IMR-90 (cell line): ENCODE measurements around the gene HS6ST2. TPM values are rescaled to one million over a fixed set of nuclear protein-coding genes. Genes with fewer than 3 reads are reported as not detected.

Experiments
- ATAC-seq: fragments of 200-7000 bp; cut with Tn5 transposase; 2 replicates; pipeline ENCODE4 v1.9.1; 2020; ENCODE audit warnings: low read depth, mild to moderate bottlenecking, moderate library complexity
- BruUV-seq: library from RNA; stranded (reverse); fragments of 400-500 nt; replicated peaks from 2 replicates; lab custom pipeline; 2021; lab: Mats Ljungman, UMichigan
- CTCF ChIA-PET: fragments of 300-600 bp; formaldehyde crosslinking; extraction: SDS; loops from one replicate; lab custom pipeline; 2021; ENCODE audit warnings: antibody characterized with exemption; lab: Yijun Ruan, JAX
- POLR2A ChIA-PET: fragments of 300-600 bp; sonication (Branson Sonifier 250); formaldehyde crosslinking; loops from one replicate; lab custom pipeline; 2022; ENCODE audit warnings: antibody characterized with exemption; ENCODE audit not compliant: unreplicated experiment; lab: Charles Lee
- DNase-seq: peaks from one replicate; pipeline ENCODE4 v3.0.0; 2013
- H2AFZ ChIP-seq: replicated peaks from 2 replicates; pipeline ENCODE3; 2013; ENCODE audit warnings: low read length, mild to moderate bottlenecking; ENCODE audit not compliant: poor library complexity
- H2AK5ac ChIP-seq: 2 replicates; pipeline ENCODE4 v1.6.1; 2013; ENCODE audit warnings: low read depth, low read length, inconsistent platforms
- H2AK9ac ChIP-seq: replicated peaks from 2 replicates; pipeline ENCODE3; 2013; ENCODE audit warnings: mild to moderate bottlenecking, low read depth, low read length, moderate library complexity; ENCODE audit not compliant: poor library complexity
- H2BK120ac ChIP-seq: 2 replicates; pipeline ENCODE4 v1.6.1; 2013; ENCODE audit warnings: low read depth, low read length, inconsistent platforms
- H2BK15ac ChIP-seq: 3 replicates; pipeline ENCODE4 v1.6.1; 2013; ENCODE audit warnings: low read depth, low read length, inconsistent platforms
- H2BK20ac ChIP-seq: 2 replicates; pipeline ENCODE4 v1.6.1; 2013; ENCODE audit warnings: low read depth, mild to moderate bottlenecking, inconsistent platforms, low read length, moderate library complexity
- H2BK5ac ChIP-seq: 2 replicates; pipeline ENCODE4 v1.6.1; 2013; ENCODE audit warnings: mild to moderate bottlenecking, low read depth, low read length, inconsistent platforms; ENCODE audit not compliant: poor library complexity, severe bottlenecking
- H3K14ac ChIP-seq: replicated peaks from 2 replicates; pipeline ENCODE4 v1.6.1; 2013; ENCODE audit warnings: low read depth, low read length, inconsistent platforms
- H3K18ac ChIP-seq: 2 replicates; pipeline ENCODE4 v1.6.1; 2013; ENCODE audit warnings: low read depth, low read length, control low read depth
- H3K23ac ChIP-seq: 2 replicates; pipeline ENCODE4 v1.6.1; 2013; ENCODE audit warnings: low read depth, low read length, inconsistent platforms
- H3K27ac ChIP-seq: 2 replicates; pipeline ENCODE4 v1.5.1; 2013; ENCODE audit warnings: mild to moderate bottlenecking, control low read depth, low read length; ENCODE audit not compliant: insufficient read depth
- H3K27me3 ChIP-seq: 2 replicates; pipeline ENCODE4 v1.6.1; 2013; ENCODE audit warnings: low read length; ENCODE audit not compliant: control insufficient read depth, insufficient read depth
- H3K36me3 ChIP-seq: 2 replicates; pipeline ENCODE4 v1.6.1; 2013; ENCODE audit warnings: low read length, mixed read lengths; ENCODE audit not compliant: control insufficient read depth, insufficient read depth
- H3K4ac ChIP-seq: 2 replicates; pipeline ENCODE4 v1.6.1; 2013; ENCODE audit warnings: low read depth, low read length, inconsistent platforms
- H3K4me1 ChIP-seq: 2 replicates; pipeline ENCODE4 v1.6.1; 2013; ENCODE audit warnings: low read length, mixed read lengths; ENCODE audit not compliant: control insufficient read depth, insufficient read depth
- H3K4me2 ChIP-seq: 2 replicates; pipeline ENCODE4 v1.6.1; 2013; ENCODE audit warnings: low read depth, mild to moderate bottlenecking, control low read depth, low read length, moderate library complexity
- H3K4me3 ChIP-seq: 2 replicates; pipeline ENCODE4 v1.5.1; 2013; ENCODE audit warnings: low read depth, mild to moderate bottlenecking, control low read depth, low read length, moderate library complexity; ENCODE audit not compliant: insufficient read depth
- H3K56ac ChIP-seq: 2 replicates; pipeline ENCODE4 v1.6.1; 2013; ENCODE audit warnings: low read length, inconsistent platforms; ENCODE audit not compliant: insufficient read depth; ENCODE audit errors: extremely low read depth
- H3K79me1 ChIP-seq, 2 experiments: 2 replicates each; pipeline ENCODE4 v1.6.1; 2013; ENCODE audit warnings: low read length in 2 of 2, inconsistent platforms in 1 of 2, low read depth in 1 of 2
- H3K9ac ChIP-seq: 2 replicates; pipeline ENCODE4 v1.6.1; 2013; ENCODE audit warnings: low read depth, low read length, control low read depth
- H3K9me1 ChIP-seq: 2 replicates; pipeline ENCODE4 v1.6.1; 2013; ENCODE audit warnings: low read length, inconsistent platforms; ENCODE audit not compliant: insufficient read depth
- H3K9me3 ChIP-seq: 2 replicates; pipeline ENCODE4 v1.6.1; 2013; ENCODE audit warnings: low read length; ENCODE audit not compliant: control insufficient read depth, insufficient read depth
- H4K20me1 ChIP-seq: 2 replicates; pipeline ENCODE4 v1.6.1; 2013; ENCODE audit warnings: low read length, inconsistent platforms; ENCODE audit not compliant: insufficient read depth
- H4K5ac ChIP-seq: 2 replicates; pipeline ENCODE4 v1.6.1; 2013; ENCODE audit warnings: mild to moderate bottlenecking, low read depth, low read length, control low read depth
- H4K8ac ChIP-seq, 2 experiments: 2 replicates each; pipeline ENCODE4 v1.6.1; 2013; ENCODE audit warnings: low read depth in 2 of 2, low read length in 2 of 2, control low read depth in 1 of 2, inconsistent platforms in 1 of 2
- H4K91ac ChIP-seq: 2 replicates; pipeline ENCODE4 v1.6.1; 2013; ENCODE audit warnings: low read depth, low read length, inconsistent platforms; ENCODE audit not compliant: insufficient read depth
- BHLHE40 ChIP-seq: fragments of 150-350 bp; IDR thresholded peaks from 2 replicates; pipeline ENCODE4 v1.6.1; 2016; ENCODE audit warnings: mild to moderate bottlenecking, low read depth, low read length
- CEBPB ChIP-seq: IDR thresholded peaks from 2 replicates; pipeline ENCODE4 v1.6.1; 2012; ENCODE audit warnings: low read depth, low read length, improper control_type of control experiment
- CHD1 ChIP-seq: IDR thresholded peaks from 2 replicates; pipeline ENCODE4 v1.6.1; 2012; ENCODE audit warnings: low read depth, low read length, improper control_type of control experiment
- FOS ChIP-seq: fragments of 150-350 bp; IDR thresholded peaks from 2 replicates; pipeline ENCODE4 v1.6.1; 2016; ENCODE audit warnings: low read depth, low read length
- MAFK ChIP-seq: IDR thresholded peaks from 2 replicates; pipeline ENCODE4 v1.6.1; 2012; ENCODE audit warnings: low read depth, low read length, improper control_type of control experiment
- MAZ ChIP-seq: IDR thresholded peaks from 2 replicates; pipeline ENCODE4 v1.6.1; 2012; ENCODE audit warnings: low read depth, mild to moderate bottlenecking, low read length, improper control_type of control experiment, moderate library complexity, borderline replicate concordance
- MXI1 ChIP-seq: IDR thresholded peaks from 2 replicates; pipeline ENCODE4 v1.6.1; 2012; ENCODE audit warnings: low read depth, mild to moderate bottlenecking, low read length, moderate library complexity, borderline replicate concordance
- NFE2L2 ChIP-seq: fragments of 150-350 bp; IDR thresholded peaks from 2 replicates; pipeline ENCODE4 v1.6.1; 2016; ENCODE audit warnings: low read depth, mild to moderate bottlenecking, low read length
- POLR2A ChIP-seq: IDR thresholded peaks from 2 replicates; pipeline ENCODE4 v1.6.1; 2012; ENCODE audit warnings: mild to moderate bottlenecking, low read depth, low read length
- RAD21 ChIP-seq: IDR thresholded peaks from 2 replicates; pipeline ENCODE4 v1.6.1; 2012; ENCODE audit warnings: low read length, improper control_type of control experiment
- RCOR1 ChIP-seq: IDR thresholded peaks from 2 replicates; pipeline ENCODE4 v1.6.1; 2012; ENCODE audit warnings: mild to moderate bottlenecking, low read length, improper control_type of control experiment; ENCODE audit not compliant: insufficient replicate concordance
- RFX5 ChIP-seq: IDR thresholded peaks from 2 replicates; pipeline ENCODE4 v1.8.0; 2012; ENCODE audit warnings: low read depth, mild to moderate bottlenecking, low read length, moderate library complexity
- SMC3 ChIP-seq: fragments of 150-350 bp; IDR thresholded peaks from 2 replicates; pipeline ENCODE4 v1.6.1; 2016; ENCODE audit warnings: low read depth, mild to moderate bottlenecking, antibody characterized with exemption, low read length, moderate library complexity
- WGBS, 2 experiments: methylation state at CpG; one replicate each; pipeline versions ENCODE4 v1.1.5 to v1.1.7; 2013; ENCODE audit warnings: missing lambda C conversion rate in 2 of 2; ENCODE audit not compliant: insufficient read length in 1 of 2; ENCODE audit errors: extremely low coverage in 2 of 2; 5-methylcytosine and 5-hydroxymethylcytosine counted together
- dilution Hi-C: fragments of 300-500 bp; cut with HindIII; formaldehyde crosslinking; loops from one replicate; pipeline ENCODE4 v1.14.3; 2018; ENCODE audit warnings: low sequenced_read_pairs; ENCODE audit not compliant: unreplicated experiment
- in situ Hi-C: fragments of 300-500 bp; cut with MboI; formaldehyde crosslinking; loops from 3 replicates; pipeline ENCODE4 v1.14.3; 2019; ENCODE audit warnings: low sequenced_read_pairs, inconsistent platforms, mixed read lengths
- intact Hi-C: fragments of 100-400 bp; cut with micrococcal nuclease; formaldehyde crosslinking; loops from 2 replicates; pipeline ENCODE4 v1.10.0; 2022
- polyA plus RNA-seq, 3 experiments: library from polyadenylated mRNA; depleted of rRNA; stranded (reverse); fragments of >200 nt; gene quantifications; 2 replicates each; pipeline ENCODE4 v1.2.3, GENCODE V29; 2012; ENCODE audit warnings: low replicate concordance in 1 of 3
- total RNA-seq: library from RNA; depleted of rRNA; stranded (reverse); fragments of >200 nt; gene quantifications from 2 replicates; pipeline ENCODE4 v1.2.3, GENCODE V29; 2012
- TF ChIP-seq, protein P1 (sequence below): fragments of 150-350 bp; IDR thresholded peaks from 2 replicates; pipeline ENCODE4 v1.6.1; 2016; ENCODE audit warnings: low read depth, mild to moderate bottlenecking, low read length, moderate library complexity, borderline replicate concordance
- TF ChIP-seq, protein P2 (sequence below): fragments of 150-350 bp; IDR thresholded peaks from 2 replicates; pipeline ENCODE4 v1.6.1; 2017; ENCODE audit warnings: mild to moderate bottlenecking, antibody characterized with exemption, low read length, low read depth
- TF ChIP-seq, protein P3 (sequence below): conservative IDR thresholded peaks from 2 replicates; pipeline ENCODE4 v1.5.1; 2012; ENCODE audit warnings: mild to moderate bottlenecking, low read depth, low read length, improper control_type of control experiment

Gene HS6ST2
- total and polyA plus RNA-seq, 2 of the 4 experiments (the other 2 are of a cell fraction), result not detected

DNA sequence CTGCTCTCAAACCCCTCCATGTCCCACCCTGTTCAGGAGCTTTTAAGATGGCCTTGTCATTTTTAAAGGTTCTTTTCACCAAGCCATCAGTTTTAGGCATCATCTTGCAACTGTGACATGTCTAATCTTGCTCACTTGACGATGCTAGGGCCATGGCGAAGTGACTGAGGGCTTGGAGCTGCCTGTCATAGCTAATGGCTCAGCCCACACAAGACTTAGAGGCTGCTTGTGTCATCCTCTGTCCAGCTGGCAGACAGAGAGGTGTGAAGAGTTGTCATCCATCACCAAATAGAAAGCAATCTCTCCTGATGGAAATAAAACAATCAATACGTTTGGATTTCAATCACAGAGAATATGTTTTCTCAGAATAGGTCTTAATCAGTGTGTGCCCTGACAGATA, 194.9 kb downstream of the HS6ST2 start:
- no peaks in the 10 kb centered on the region for H3K36me3 ChIP-seq
- ATAC-seq, result no peak
- intact Hi-C loops, result no loop called here
- no peak overlapping the region for H3K23ac ChIP-seq
- no peak overlapping the region for H3K18ac ChIP-seq
- no peaks in the 10 kb centered on the region for H3K79me1 ChIP-seq
- H3K9ac ChIP-seq, result no peak overlapping the region
- in situ Hi-C loops, result no loop called here
- CTCF ChIA-PET, result no interaction called here
- H4K91ac ChIP-seq, result no peak overlapping the region
- WGBS, 2 experiments, result 14% methylated on average over 1 of the region's 3 CpGs; no CpG with 5 or more reads in 1 of the 2 experiments
- no peak overlapping the region for H4K5ac ChIP-seq
- no peak for TF ChIP-seq POLR2A
- TF ChIP-seq FOS, result no peak
- TF ChIP-seq, protein P1, sequence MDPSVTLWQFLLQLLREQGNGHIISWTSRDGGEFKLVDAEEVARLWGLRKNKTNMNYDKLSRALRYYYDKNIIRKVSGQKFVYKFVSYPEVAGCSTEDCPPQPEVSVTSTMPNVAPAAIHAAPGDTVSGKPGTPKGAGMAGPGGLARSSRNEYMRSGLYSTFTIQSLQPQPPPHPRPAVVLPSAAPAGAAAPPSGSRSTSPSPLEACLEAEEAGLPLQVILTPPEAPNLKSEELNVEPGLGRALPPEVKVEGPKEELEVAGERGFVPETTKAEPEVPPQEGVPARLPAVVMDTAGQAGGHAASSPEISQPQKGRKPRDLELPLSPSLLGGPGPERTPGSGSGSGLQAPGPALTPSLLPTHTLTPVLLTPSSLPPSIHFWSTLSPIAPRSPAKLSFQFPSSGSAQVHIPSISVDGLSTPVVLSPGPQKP, result no peak
- no peak for TF ChIP-seq MAZ
- no peak for TF ChIP-seq CHD1
- TF ChIP-seq RFX5, result no peak
- TF ChIP-seq, protein P2, sequence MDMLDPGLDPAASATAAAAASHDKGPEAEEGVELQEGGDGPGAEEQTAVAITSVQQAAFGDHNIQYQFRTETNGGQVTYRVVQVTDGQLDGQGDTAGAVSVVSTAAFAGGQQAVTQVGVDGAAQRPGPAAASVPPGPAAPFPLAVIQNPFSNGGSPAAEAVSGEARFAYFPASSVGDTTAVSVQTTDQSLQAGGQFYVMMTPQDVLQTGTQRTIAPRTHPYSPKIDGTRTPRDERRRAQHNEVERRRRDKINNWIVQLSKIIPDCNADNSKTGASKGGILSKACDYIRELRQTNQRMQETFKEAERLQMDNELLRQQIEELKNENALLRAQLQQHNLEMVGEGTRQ, result no peak
- TF ChIP-seq NFE2L2, result no peak
- TF ChIP-seq BHLHE40, result no peak
- TF ChIP-seq RCOR1, result no peak
- no peak for TF ChIP-seq RAD21
- TF ChIP-seq, protein P3, sequence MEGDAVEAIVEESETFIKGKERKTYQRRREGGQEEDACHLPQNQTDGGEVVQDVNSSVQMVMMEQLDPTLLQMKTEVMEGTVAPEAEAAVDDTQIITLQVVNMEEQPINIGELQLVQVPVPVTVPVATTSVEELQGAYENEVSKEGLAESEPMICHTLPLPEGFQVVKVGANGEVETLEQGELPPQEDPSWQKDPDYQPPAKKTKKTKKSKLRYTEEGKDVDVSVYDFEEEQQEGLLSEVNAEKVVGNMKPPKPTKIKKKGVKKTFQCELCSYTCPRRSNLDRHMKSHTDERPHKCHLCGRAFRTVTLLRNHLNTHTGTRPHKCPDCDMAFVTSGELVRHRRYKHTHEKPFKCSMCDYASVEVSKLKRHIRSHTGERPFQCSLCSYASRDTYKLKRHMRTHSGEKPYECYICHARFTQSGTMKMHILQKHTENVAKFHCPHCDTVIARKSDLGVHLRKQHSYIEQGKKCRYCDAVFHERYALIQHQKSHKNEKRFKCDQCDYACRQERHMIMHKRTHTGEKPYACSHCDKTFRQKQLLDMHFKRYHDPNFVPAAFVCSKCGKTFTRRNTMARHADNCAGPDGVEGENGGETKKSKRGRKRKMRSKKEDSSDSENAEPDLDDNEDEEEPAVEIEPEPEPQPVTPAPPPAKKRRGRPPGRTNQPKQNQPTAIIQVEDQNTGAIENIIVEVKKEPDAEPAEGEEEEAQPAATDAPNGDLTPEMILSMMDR, result no peak
- TF ChIP-seq MXI1, result no peak
- no peak for TF ChIP-seq MAFK
- TF ChIP-seq CEBPB, result no peak
- no peak for TF ChIP-seq SMC3
- H2AFZ ChIP-seq, result no peak overlapping the region
- H4K8ac ChIP-seq, result no peak overlapping the region
- H2AK9ac ChIP-seq, result no peak overlapping the region
- dilution Hi-C loops, result no loop called here
- H3K9me1 ChIP-seq, result no peaks in the 10 kb centered on the region
- H2BK5ac ChIP-seq, result no peak overlapping the region
- no TSS peak for BruUV-seq
- no peak overlapping the region for H2BK15ac ChIP-seq
- DNase-seq, result no peak
- POLR2A ChIA-PET, result no interaction called here
- no peak overlapping the region for H3K14ac ChIP-seq
- H2AK5ac ChIP-seq, result no peak overlapping the region
- no peak overlapping the region for H3K4me2 ChIP-seq
- no peak overlapping the region for H3K56ac ChIP-seq
- H3K27me3 ChIP-seq, result no peaks in the 10 kb centered on the region; the same call in none of the 2 replicates
- no peak overlapping the region for H3K4me3 ChIP-seq
- H3K4me1 ChIP-seq, result no peaks in the 10 kb centered on the region
- no peak overlapping the region for H3K27ac ChIP-seq
- H2BK120ac ChIP-seq, result no peak overlapping the region
- no peak overlapping the region for H2BK20ac ChIP-seq
- H3K4ac ChIP-seq, result no peak overlapping the region
- no peaks in the 10 kb centered on the region for H4K20me1 ChIP-seq
- no peaks in the 10 kb centered on the region for H3K9me3 ChIP-seq
